ENCODE results near the gene ZNF580. TPM values are rescaled to one million over a fixed set of nuclear protein-coding genes. Genes with fewer than 3 reads are reported as not detected.
A peak's percentile ranks its signal among the peaks of the same experiment; 100 is the strongest.

The ZNF580 gene
- total and polyA plus RNA-seq, 2 of the 8 experiments (the other 6 are each of a cell fraction or from before 2014, with no cell fraction given), result 12.0 to 24.6 TPM

DNA sequence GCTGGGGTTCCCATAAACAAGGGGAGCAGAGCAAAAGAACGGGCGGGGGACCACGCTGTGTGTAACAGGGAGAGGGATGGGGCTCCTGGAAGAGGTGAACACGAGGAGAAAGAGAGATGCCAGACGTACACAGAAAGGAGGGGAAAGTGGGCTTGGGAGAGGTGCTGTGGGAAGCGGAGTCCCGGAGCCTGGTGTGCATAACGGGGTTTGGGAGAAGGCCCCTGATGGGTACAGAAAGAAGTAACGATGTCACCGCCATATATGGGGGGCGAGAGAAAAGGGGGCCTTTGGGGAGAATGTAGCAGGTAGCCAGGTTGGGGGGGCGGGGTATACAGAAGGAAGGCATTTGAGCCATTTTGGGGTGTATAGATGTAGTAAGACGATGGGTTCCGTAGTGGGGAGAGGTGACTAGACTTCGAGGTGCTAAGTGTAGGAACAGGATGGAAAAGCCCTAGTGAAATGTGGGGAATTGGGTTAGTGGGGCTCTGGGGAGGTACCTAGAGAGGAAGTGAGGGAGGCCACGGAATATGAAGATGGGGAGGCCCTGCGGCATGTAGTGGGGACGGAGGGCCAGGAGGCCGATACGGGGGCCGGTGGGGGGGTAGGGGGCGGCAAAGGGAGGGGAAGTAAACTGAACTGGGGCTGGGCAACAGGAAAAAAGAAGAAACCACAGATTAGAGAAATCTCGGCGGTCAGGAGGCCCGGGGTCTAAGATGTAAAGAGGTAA lies 787 bp downstream of the ZNF580 start:
- POLR2A ChIA-PET (ENCODE audit: partially characterized antibody), result interaction anchor here (0.7 to 9.2 kb wide), 9 partner anchors 8 to 43 kb away, joined by 3 to 96 read pairs (median 6); partner anchors contain the start of genes U2AF2 and ZNF784

More for the DNA sequence above, 787 bp downstream of the ZNF580 start:
- no peaks in the 10 kb centered on the region for H3K27me3 ChIP-seq (replicated peaks in 1 of 4; ENCODE audit: control insufficient read depth in 3 of 4, extremely low read depth in 1 of 4, insufficient read depth in 3 of 4, low read length in 3 of 4)
- H3K23ac ChIP-seq (ENCODE audit: insufficient read length), result no peak overlapping the region
- WGBS, 2 experiments (ENCODE audit: extremely low coverage in 1 of 2, insufficient coverage in 1 of 2, insufficient read length in 1 of 2, insufficient replicate concordance in 2 of 2, low coverage in 1 of 2, low lambda C conversion rate in 2 of 2, missing lambda C conversion rate in 1 of 2), result 1% methylated on average over 13 of the region's 25 CpGs; no CpG with 5 or more reads in 1 of the 2 experiments
- H3K18ac ChIP-seq (ENCODE audit: extremely low read depth, low read length), result peak overlapping the region; percentile 55
- H3K79me2 ChIP-seq (ENCODE audit: control insufficient read depth in 1 of 2, insufficient read depth in 2 of 2, low read length in 2 of 2), result peaks cover 4 to 28% of the 10 kb centered on the region in 2 experiments; a peak in 3 of 4 replicates
- H2BK5ac ChIP-seq (ENCODE audit: low read depth, low read length), result peak overlapping the region; percentile 35; the same call in 1 of the 2 replicates
- peaks cover 7 to 13% (median 10%) of the 10 kb centered on the region in 4 experiments for H3K36me3 ChIP-seq (ENCODE audit: control insufficient read depth in 2 of 4, insufficient read depth in 4 of 4, low read length in 3 of 4)
- no peak overlapping the region for H2AFZ ChIP-seq (ENCODE audit: low read length)
- H2BK20ac ChIP-seq (ENCODE audit: low read length), result no peak overlapping the region
- peak overlapping the region; percentile 34 to 78 (median 42); a peak in 5 of 7 replicates for H3K9ac ChIP-seq (replicated peaks in 1 of 4; ENCODE audit: extremely low read depth in 1 of 4, low read depth in 3 of 4, low read length in 3 of 4)
- H4K8ac ChIP-seq (ENCODE audit: extremely low read depth, insufficient read depth, low read length), result no peak overlapping the region; the same call in 1 of the 2 replicates
- CTCF ChIA-PET (ENCODE audit: partially characterized antibody), result interaction anchor here (1.3 to 4.0 kb wide), 3 partner anchors 9 to 35 kb away, joined by 3 to 18 read pairs (median 10); no protein-coding TSS in a partner anchor
- H2BK15ac ChIP-seq (ENCODE audit: low read length), result no peak overlapping the region
- H3K4ac ChIP-seq (replicated peaks; ENCODE audit: insufficient read length, low read depth, low read length), result peak overlapping the region; percentile 61
- no peak overlapping the region for H2BK120ac ChIP-seq (replicated peaks; ENCODE audit: low read depth, low read length)
- H3K56ac ChIP-seq (replicated peaks; ENCODE audit: insufficient read length, low read depth, low read length), result peak overlapping the region; percentile 40
- peak overlapping the region; percentile 50 for H4K5ac ChIP-seq (ENCODE audit: insufficient read length, low read depth, low read length)
- H3K14ac ChIP-seq (ENCODE audit: insufficient read length), result no peak overlapping the region
- H3K27ac ChIP-seq (ENCODE audit: low read depth, low read length), result peak overlapping the region; percentile 10; the same call in 1 of the 2 replicates
- H3K4me3 ChIP-seq (ENCODE audit: extremely low read depth in 1 of 4, insufficient read depth in 2 of 4, low read depth in 3 of 4, low read length in 4 of 4), result peak overlapping the region; percentile 68 to 98 (median 80)
- H3K4me1 ChIP-seq (replicated peaks in 1 of 4; ENCODE audit: control insufficient read depth in 3 of 4, insufficient read depth in 4 of 4, low read length in 3 of 4), result peaks cover 0 to 16% (median 10%) of the 10 kb centered on the region in 4 experiments; a peak in 6 of 7 replicates
- H2BK12ac ChIP-seq (ENCODE audit: low read depth, low read length), result no peak overlapping the region
- H3K23me2 ChIP-seq (ENCODE audit: low read depth, low read length), result peaks cover 28% of the 10 kb centered on the region
- H4K91ac ChIP-seq (replicated peaks; ENCODE audit: insufficient read length, low read length), result peak overlapping the region; percentile 15
- TF ChIP-seq MAX (IDR thresholded peaks at IDR 0.05) (0 out of 2 replicates have a peak, but pooled peaks have one; percentile 13), KDM1A (IDR thresholded peaks at IDR 0.05; ENCODE audit: borderline replicate concordance, low read length) (no peak), SUZ12 (IDR thresholded peaks at IDR 0.05; ENCODE audit: low read length) (no peak), HDAC2 (IDR thresholded peaks at IDR 0.05; ENCODE audit: borderline replicate concordance in 1 of 2, low read depth in 2 of 2, low read length in 2 of 2) (no peak), PHF8 (conservative IDR thresholded peaks at IDR 0.05; ENCODE audit: low read depth, low read length) (no peak), CHD1 (IDR thresholded peaks at IDR 0.05; ENCODE audit: low read depth, low read length) (no peak), ZNF274 (IDR thresholded peaks at IDR 0.05; ENCODE audit: borderline replicate concordance, extremely low read depth, low read length) (no peak)
- TF ChIP-seq, protein P1, sequence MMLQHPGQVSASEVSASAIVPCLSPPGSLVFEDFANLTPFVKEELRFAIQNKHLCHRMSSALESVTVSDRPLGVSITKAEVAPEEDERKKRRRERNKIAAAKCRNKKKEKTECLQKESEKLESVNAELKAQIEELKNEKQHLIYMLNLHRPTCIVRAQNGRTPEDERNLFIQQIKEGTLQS (IDR thresholded peaks at IDR 0.05; ENCODE audit: insufficient read depth, low read depth, low read length), result no peak
- H2AK5ac ChIP-seq (ENCODE audit: low read depth, low read length), result no peak overlapping the region
- no peaks in the 10 kb centered on the region; a peak in 1 of 4 replicates for H3K9me3 ChIP-seq (ENCODE audit: insufficient read depth in 2 of 2, low read depth in 1 of 2, low read length in 1 of 2)
- peaks cover 14% of the 10 kb centered on the region for H3K79me1 ChIP-seq (ENCODE audit: low read depth, low read length)
- FAIRE-seq (no peak), DNase-seq (ENCODE audit: low read depth in 1 of 2, low spot score in 2 of 2) (no peak)
- peak overlapping the region; percentile 87 to 99 for H3K4me2 ChIP-seq (ENCODE audit: insufficient read depth in 1 of 2, low read depth in 2 of 2, low read length in 2 of 2)
- H4K20me1 ChIP-seq (replicated peaks in 1 of 2; ENCODE audit: control insufficient read depth in 1 of 2, insufficient read depth in 2 of 2, low read length in 2 of 2), result peaks cover 2 to 7% of the 10 kb centered on the region in 2 experiments

Data from H1 (cell line).